HK-2 (cell line): ENCODE measurements around the gene POLR1H.

Experiments
- DNase-seq: peaks from one replicate; pipeline ENCODE4 v3.0.0-alpha.2; 2018; ENCODE audit not compliant: unreplicated experiment

Gene POLR1H

GRCh38 chr6:30061858-30062458, 893 bp downstream of the POLR1H start:
- no peak for DNase-seq

- DNase-seq = no peak
Measured at GRCh38 chr6:30062471-30063178, 1.6 kb downstream of the POLR1H start.

DNA sequence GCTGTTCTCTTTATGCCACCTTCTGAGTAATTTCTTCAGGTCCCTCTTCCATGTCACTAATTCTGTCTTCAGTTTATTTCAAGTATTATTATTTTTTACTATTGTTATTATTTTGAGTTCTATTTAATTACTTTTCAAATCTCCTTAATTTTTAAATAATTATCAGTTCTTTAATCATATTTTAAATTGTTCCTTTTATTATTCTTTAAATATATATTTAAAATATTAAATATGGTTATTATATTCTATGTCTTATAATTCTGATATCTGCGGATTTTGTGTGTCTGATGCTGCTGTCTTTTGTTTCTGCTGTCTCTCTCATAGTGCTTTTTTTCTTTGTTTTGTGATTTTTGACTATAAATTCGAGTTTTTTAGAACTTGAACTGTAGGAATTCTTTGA, 2.2 kb downstream of the POLR1H start:
- no peak for DNase-seq

- no peak for DNase-seq
Measured at GRCh38 chr6:30066082-30066481, 5.0 kb downstream of the POLR1H start.

GRCh38 chr6:30066577-30067459, 5.8 kb downstream of the POLR1H start, which contains the start of gene PPP1R11:
PPP1R11 (plus strand) TSS chr6:30067198; CDS start chr6:30067411, 213 bp downstream.
- DNase-seq = peak; percentile 98

DNA sequence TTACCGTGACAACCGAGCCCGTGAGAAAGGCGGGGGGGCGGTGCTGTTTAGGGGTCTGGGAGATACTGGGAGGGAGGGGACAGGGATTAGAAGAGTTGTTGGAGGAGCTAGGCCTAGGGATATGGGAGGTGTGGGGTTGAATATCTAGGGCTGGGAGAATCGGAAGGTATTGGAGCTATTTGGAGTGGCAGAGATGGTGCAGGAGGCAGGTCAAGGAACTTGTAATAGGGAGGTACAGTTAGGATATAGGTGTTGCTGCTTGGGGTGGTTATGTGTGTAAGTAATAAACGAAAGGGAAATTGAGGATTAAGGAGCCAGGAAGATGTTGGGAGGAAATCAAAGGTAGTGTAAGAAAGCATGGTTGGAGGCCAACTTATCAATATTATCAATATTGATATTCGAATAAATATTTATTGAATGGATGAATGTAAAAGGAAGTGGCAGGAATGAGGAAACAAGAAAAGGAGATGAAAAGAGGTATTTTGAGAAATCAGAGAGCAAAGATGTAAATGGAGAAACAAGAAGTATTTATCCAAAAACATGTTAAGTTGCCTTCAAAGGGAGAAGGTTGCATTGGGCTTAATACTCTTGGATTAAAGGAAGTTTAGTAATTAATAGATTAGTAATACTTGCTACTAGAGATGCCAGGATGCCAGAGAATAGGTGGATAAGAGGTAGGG, 6.5 kb downstream of the POLR1H start:
- no peak for DNase-seq

DNA sequence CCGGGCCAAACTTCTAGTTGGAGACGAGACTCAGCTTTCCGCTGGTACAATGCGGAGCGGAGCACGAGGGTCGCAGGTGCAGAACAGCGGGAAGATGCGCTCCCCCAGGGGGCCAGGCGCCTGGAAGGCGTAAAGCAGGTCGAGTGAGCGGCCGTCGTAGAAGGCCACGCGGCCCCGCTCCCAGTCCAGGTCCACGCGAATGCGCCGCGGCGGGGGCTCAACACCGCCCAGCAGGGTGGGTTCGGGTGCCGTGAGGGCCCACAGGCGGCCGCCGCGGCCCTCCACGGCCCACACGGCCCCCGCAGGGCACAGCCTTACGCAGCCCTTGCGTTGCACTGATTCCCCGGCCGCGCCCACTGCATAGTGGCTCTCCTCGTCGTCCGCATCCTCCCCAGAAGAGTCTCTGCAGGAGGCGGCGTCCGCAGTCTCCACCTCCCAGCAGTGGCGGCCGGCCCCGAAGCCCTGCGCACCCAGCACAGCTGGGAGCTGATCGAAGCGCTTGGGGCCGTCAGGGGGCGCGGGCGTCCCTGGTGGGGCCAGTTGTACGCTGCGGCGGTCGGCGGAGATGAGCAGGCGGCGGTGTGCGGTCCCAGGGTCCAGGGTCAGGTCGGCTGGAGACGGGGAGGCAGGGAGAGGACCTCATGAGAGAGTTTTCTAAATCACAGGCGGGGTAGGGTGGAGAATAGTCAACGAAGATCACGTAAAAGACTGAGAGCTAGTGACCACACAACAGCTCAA, 10.2 kb downstream of the POLR1H start:
- no peak for DNase-seq

DNA sequence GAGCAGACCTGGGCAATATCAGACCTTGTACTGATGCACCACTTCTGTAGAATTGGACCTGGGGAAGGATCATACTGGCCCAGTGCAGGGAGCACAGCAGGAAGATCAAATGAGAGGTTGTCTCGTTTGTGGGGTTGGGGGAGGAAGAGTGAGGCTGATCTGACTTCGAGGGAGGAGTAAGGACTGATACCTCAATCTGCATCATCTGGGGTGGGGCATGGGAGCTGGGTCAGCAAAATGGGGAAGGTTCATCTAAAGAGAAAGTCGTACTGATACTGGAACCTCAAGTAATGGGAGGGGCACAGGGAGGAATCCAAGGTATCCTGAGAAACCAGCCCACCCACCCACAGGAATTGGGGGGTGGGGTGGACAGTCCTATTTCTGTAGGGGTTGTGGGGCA, 10.8 kb downstream of the POLR1H start:
- DNase-seq = no peak

- no peak for DNase-seq
Measured at GRCh38 chr6:30073489-30074235, 12.6 kb downstream of the POLR1H start.

- no peak for DNase-seq
Measured at GRCh38 chr6:30074331-30075093, 13.4 kb downstream of the POLR1H start.

DNA sequence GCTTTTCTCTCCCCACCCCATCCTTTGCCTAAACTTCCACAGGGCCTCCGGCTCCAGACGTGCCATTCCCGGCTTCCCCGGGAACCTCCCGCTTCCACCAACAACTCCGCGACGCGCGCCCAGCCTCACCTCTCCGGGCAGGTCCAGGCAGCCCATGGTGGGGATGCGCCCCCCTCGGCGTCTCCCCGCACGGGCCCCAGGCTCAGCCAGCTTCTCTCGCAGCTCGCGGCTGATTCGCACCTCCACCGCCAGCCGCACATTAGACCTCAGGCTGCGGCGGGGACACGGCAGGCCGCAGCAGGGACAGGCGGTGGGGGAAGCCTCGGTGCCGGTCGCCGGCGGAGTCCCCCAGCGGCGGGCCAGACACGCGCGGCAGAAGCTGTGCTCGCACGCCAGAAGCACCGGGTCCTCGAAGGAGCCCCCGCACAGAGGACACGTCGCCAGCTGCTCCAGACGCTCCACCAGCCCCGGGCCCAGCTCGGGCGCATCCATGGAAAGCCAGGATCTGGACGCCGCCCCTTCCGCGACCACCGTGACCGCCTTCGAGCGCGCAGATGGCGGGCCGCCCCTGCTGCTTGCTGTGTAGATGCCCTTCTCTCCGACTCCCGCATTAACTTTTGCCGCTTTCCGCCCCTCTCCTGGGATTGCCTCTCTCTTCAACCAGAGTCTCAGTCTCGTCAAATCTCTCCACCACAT, 14.2 kb downstream of the POLR1H start, which contains the start of gene RNF39:
RNF39 (minus strand) TSS at position 676 of the 696 bp plus-strand sequence; CDS start at position 492, 184 bp downstream.
- no peak for DNase-seq

GRCh38 chr6:30075790-30076732, 15.0 kb downstream of the POLR1H start:
- DNase-seq = peak; percentile 43

- DNase-seq = no peak
Measured at GRCh38 chr6:30077218-30077617, 16.2 kb downstream of the POLR1H start.

- DNase-seq = no peak
Measured at GRCh38 chr6:30087876-30088275, 26.8 kb downstream of the POLR1H start.

DNA sequence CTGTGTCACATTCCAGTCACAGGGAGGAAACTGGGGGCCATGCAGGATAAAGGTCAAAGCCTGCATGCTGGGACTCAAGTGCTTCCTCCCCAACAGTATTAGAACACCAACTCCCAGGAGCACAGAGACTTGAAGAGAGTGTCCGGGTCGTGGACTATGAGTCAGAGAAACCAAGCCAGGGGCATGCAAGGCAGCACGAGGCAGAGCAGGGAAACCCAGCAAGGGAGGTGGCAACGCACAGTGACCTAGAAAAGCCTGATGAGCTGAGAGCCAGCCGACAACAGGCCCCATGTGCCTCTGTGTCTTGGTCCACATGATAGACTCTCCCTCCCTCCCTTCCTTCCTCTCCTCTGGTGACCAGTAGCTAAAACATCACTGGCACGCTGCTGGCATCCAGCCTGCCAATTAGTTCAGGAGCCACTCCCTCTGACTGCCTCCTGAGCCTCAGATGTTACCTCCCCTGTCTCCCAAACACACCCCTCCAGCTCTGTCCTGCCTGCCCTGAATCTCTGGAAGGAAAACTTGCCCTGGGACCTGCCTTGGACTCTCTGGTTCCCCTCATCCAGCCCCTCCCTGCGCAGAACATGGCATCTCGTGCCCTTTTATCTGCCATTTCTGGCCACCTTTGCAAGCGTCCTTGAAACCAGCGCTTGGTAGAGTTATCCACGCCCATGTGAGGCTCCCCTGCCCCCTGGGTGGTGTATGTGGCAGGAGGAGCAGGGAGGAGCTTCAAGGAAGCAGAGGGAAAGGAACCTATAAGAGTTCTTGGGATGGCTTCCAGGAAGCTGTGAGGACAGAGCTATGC, 30.7 kb downstream of the POLR1H start:
- DNase-seq = peak; percentile 52

GRCh38 chr6:30092852-30093543, 31.9 kb downstream of the POLR1H start:
- no peak for DNase-seq
